ENCODE data around the gene AFAP1. TPM values are rescaled to one million over a fixed set of nuclear protein-coding genes. Genes with fewer than 3 reads are reported as not detected.

The AFAP1 gene
- total RNA-seq, 1 donor from 2014 or later: 55.4 TPM

DNA sequence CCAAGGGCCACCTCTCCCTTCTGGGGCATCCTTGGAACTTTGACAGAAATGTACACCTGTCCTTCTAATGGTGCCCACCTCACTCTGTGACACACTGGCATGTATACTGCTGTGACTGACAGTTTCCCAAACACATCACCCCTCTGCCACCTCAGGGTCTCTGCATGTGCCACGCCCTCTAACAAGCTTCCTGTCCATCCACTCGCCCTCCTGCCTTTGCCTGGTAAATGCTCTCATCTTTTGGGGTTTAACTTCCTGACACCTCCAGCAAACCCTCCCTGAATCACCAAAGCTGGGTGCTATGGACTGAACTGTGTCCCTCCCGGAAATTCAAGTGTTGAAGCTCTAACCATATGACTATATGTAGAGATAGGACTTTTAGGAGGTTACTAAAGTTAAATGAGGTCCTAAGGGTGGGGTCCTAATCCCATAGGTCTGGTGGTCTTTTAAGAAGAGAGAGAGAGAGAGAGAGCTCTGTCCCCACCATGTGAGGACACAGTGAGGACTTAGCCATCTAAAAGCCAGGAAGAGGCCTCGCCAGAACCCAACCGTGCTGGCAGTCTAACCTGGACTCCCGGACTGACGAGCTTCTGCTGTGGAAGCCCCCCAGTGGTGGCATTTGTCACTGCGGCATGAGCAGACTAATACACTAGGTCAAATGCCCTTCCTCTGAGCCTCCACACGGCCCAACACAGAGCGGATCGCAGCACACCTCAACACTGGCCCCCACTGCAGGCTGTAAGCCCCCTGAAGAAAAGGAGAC, 95.6 kb downstream of the AFAP1 start:
- DNase-seq (ENCODE audit: low read depth, low spot score): peak; percentile 78

DNA sequence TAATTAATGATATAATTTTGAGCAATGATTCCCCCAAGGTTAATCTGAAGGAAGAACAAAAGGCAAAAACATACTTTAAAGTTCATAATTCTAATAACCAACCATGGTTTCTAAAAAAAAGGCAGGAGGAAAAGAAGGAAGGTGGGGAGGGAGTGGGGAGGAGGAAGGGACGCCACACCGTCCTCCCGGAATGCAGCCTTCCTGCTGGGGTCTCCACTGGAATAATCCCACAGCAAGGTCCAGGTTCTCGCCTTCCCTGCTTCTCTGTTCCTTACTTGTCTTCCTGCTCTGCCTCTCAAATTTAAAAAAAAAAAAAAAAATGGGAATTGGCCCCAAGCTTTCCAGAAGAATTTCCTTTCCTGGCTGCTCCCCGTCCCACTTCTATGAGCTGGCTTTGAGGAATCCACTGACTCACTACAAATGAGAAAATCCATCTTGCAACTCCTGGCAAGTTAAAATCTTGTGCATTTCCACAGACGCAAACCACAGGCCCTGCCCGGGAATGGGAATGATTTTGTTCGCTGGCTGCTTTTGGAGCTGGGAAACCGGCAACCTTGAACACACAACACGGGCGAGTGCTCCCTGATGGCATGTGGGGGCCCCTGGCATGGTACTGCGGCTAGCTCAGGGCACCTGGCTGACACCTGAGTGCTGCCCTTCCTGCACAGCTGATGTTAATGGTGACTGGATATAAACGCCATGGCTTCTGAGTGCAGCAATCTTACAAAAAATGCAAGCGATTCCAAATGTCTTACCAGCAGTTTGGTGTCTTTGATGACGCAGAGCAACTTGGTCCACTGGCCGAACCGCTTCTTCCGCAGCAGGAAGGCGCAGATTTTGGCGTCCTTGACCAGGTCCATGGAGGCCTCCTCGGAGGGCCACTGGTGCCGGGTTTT, 97.0 kb downstream of the AFAP1 start:
- peak; percentile 93 for DNase-seq (ENCODE audit: low read depth, low spot score)

DNA sequence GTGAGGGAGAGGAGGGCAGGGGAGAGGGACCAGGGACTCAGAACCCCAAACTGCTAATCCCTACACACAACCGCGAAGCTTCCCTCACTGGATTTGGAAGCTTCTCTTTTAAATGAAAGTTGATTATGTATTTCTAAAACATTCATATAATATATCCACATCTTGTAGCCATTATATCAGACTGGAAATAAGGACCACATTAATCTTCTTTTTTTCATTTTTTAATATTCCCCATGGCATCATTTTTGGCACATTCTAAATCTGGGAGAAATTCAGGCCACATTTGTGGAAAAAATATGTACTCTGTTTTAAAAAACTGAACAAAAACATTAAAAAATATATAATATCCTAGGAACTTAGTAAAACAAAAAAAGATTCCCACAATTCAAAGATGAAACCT, 97.8 kb downstream of the AFAP1 start:
- DNase-seq (ENCODE audit: low read depth, low spot score): no peak

DNA sequence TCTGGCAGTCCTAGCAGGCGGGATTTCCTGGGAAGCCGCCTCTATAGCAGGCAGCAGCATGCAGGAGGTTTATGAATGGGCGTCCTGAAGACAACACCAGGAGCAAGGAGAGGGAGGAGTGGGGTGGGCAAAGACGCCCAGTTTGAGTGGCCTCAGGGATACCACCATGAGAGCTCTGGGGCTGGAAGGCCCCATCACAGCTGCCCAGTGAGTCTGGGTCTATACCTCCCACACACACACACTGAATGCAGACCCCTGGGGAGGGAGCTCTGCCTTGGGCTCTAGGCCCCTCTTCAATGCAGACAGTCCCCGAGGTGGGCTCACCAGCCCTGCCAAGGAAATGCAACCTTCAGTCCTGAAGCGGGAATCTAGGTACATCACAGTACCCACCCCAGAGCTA, 98.6 kb downstream of the AFAP1 start:
- DNase-seq (ENCODE audit: low read depth, low spot score): no peak

DNA sequence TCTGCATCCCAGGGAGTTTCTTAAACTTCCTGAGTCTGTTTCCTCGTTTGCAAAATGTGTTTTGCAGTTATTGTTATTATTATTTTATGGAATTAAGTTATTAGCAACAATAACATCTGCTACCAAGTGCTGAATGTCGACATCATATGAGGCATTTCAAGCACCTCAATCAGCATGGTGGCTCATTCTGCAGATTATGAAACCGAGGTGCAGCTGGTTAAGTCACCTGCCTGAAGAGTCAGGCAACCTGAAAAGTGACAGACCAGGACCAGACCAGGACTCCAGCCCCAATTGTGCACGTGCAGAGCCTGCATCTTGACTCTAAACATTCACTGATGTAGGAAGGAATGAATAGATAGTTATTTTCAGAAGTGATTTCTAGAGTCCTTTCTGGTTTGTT, 99.8 kb downstream of the AFAP1 start:
- DNase-seq (ENCODE audit: low read depth, low spot score): no peak

DNA sequence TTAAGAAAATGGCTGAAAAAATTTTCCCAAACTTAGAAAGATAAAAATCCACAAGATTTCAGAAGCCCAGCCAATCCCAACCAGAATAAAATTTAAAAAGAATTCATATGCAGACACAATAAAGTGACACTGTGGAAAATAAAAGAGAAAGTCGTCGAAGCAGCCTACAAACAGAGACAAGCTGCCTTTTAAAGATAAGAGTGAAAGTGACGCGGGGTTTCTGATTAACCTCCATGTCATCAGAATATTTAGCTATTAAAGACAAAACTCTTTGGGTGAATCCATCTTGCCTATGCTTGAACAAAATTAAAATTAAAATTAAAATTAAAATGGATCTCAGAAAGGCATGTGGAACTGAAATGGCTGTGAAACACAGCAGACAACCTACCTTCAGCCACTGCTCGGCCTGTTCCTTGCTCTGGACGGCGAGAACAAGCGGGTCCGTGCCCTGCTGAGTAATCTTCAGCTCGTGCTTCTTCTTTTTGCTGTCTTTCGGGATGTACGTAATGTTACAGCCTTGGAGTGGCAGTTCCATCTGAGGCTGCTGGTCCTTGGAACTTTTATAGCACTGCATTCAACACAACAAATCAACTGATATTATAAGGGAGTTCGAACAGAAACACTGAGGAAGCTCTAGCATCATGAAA, 101.4 kb downstream of the AFAP1 start:
- no peak for DNase-seq (ENCODE audit: low read depth, low spot score)

DNA sequence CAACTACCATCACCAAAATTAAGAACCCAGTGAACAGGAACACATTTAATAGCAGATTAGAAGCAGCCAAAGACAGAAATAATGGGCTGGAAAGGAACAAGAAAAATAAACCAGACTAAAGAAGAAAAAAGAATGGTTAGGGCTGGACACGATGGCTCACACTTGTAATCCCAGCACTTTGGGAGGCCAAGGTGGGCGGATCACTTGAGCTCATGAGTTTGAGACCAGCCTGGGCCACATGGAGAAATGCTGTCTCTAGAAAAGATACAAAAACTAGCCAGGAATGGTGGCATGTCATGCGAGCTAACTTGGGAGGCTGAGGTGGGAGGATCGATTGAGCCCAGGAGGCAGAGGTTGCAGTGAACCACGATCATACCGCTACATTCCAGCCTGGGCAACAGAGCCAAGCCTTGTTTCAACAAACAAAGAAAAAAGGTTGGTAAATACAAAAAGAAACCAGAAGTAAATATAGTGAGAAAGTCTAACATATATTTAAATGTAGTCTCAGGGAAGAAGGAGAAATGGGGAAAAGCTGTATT, 102.0 kb downstream of the AFAP1 start:
- DNase-seq (ENCODE audit: low read depth, low spot score): no peak

DNA sequence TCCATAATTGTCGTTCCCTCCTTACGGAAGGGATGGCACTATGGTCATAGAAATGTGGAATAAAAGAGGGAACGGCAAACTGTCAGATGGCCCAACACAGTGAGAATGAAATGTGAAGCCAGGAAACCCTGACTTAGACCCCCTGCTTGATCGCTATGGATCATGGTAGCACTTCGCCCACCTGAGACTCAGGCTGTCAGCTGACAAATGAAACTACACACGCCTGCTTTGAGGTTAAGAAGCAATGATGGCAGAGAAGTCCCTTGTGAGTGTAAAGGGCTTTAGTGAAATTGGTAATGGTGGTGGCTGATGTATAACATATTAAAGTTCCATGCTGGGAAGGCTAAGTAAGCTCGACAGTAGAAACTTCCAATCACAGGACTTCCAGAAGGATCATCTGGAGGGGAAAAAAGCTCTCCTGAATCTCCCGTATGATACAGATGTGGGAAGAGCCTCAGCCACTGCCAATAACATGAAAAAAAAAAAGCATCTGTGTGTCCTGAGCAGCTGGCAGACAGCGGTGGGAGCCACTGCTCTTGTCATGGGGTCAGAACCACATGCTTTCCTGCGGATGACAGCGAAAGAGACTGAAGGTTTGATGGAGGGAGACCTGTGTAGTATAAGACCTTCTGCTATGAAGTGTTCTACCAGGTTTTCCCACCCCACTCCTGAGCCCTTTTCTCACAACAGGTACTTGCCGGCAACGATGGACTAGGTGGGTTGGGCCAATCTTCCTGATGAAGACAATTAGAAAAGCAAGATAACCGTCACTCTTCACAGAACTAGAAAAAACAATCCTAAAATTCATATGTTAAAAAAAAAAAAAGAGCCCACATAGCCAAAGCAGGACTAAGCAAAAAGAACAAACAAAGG, 107.6 kb downstream of the AFAP1 start:
- no peak for DNase-seq (ENCODE audit: low read depth, low spot score)

DNA sequence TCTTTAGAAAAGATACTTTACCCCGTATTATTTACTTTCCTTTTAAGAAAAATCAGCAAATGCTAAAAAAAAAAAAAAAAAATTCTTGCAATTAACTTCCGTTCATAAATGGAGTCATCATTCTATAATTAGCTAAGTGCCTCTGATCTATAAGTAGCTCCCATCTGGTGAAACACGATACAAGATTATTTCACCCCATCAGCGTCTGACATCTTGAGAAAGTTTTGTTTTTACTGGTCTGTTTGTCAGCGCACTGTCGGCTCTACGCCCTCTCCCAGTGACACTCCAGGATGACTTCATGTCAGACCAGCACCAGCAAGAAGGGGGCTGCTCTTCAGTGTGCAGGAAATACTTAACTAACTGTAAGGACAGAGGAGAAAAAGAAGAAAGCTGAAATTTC, 108.3 kb downstream of the AFAP1 start:
- DNase-seq (ENCODE audit: low read depth, low spot score): no peak

DNA sequence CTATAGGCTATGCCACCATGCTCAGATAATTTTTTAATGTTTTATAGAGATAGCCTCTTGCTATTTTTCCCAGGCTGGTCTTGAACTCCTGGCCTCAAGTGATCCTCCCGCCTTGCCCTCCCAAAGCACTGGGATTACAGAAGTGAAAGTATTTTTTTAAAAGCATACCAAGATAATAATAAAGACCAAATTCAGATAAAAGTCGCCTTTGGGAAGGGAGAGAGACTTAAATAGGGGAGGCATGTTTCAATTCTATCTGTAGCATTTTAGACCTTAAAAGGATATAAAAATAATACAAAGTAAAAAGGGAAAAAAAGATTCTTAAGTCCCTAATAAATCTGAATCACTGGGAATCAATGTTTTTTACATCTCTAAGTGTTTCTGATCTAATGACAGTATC, 108.9 kb downstream of the AFAP1 start:
- DNase-seq (ENCODE audit: low read depth, low spot score): no peak

DNA sequence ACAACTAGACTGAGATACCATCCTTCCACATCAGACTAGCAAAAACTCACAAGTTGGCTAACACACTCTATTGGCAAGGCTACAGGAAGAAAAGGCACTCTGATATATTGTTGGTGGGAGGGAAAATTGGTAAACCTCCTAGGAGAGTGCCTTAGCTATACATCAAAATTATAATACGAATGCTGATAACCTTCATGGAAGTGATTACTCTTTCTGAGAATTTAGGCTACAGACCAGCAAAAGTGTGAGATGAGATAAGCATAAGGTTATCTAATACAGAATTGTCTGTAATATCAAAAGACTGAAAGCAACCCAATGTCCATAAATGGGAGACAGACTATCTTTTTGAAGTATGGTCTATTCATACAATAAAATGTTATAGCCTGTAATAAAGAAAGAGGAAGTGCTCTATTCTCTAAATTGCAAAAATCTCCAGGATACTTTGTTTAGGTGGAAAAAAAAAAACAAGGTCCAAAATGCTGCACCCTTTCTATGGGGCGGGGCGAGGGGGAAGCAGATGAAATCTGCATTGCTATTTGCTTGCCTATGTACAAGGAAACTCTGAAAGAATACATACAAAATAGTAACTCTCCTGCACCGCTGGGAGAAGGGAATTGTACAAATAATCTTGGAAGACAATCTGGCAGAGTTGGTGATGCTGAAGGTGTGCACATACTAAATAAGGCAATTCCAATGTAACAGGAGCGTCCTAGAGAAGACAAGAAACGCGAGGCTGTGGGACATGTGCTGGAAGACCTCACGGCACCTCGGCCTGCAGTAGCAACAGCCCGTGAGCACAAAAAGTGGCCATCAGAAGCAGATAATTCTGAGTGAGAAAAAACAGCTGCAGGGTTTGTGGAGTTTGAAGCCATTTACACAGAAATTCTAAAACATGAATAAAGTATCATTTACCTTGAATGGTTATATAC, 109.7 kb downstream of the AFAP1 start:
- no peak for DNase-seq (ENCODE audit: low read depth, low spot score)

DNA sequence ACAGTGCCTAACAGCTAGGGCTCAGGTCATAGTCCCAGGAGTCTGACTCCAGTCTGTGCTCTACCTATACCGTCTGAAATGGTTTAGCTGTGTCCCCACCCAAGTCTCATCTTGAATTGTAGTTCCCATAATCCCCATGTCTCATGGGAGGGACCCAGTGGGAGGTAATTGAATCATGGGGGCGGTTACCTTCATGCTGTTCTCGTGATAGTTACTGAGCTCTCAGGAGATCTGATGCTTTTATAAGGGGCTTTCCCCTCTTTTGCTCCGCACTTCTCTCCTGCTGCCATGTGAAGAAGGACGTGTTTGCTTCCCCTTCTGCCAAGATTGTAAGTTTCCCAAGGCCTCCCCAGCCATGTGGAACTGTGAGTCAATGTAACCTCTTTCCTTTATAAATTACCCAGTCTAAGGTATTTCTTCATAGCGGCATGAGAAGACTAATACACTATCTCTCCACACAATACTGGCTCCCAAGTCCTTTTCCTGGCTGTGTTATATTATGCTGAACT, 110.8 kb downstream of the AFAP1 start:
- DNase-seq (ENCODE audit: low read depth, low spot score): no peak

DNA sequence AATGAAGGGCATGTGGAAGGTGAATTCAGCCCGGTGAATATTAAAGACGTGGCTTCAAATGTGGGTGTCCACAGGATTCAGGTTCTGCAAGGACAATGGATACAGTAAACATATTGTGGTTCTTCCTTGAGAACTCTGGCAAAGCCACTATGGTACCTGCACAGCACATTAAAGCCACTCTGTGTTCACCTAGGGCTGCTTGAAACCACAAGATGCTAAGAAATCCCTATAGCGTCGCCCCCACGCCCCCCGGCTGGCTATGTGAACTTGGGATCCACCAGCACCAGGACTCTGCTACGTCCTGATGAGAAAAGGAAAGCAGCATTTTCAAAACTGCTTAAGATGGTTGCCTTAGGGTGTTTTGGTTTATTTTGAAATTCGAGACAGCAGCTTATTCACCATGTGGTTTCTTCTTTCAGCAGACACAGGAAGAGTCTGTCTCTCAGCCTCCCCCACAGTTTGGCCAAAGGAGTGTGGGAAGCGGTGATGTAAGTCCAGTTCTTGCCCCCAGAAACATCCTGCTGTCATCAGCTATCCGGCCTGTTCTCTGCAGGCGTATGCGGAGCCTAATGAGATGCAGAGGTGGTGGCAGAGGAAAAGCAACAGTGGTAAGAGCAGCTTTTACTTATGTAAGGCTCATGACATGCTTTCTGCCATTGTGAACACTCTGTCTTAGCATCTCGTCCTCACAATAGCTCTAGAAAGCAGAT, 111.5 kb downstream of the AFAP1 start:
- DNase-seq (ENCODE audit: low read depth, low spot score): peak; percentile 98

DNA sequence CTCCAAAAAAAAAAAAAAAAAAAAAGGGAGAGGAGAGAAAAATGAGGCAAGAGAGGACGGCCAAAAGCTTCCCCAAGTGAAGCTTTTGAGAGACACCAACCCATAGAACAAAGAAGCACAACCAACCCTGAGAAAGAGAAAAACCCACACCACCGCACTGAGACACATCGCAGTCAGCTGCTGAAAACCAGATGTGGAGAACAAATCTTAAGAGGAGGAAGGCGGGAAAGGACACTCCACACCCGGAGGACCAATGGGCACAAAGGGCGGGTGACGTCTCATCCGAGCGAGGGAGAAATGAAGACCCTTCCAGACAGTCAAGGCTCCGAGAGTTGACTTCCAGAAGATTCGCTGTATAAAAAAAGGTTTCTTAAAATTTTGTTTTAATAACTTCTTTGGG, 112.1 kb downstream of the AFAP1 start:
- no peak for DNase-seq (ENCODE audit: low read depth, low spot score)

DNA sequence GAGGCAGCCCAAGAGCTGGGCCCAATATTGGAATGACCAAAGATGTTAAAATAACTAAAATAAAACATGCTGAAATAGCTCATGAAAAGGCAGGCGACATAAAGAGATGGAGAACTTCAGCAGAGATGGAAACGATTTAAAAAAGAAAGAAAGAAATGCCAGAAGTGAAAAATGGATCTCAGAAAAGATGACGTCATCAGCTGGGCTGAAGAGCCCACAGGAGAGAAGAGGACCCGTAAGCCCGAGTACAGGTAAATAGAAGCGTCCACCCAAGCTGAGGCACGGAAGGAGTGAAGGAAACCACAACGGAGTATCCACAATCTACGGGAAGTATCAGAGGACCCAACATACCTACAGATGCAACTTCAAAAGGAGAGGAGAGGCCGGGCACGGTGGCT, 112.8 kb downstream of the AFAP1 start:
- no peak for DNase-seq (ENCODE audit: low read depth, low spot score)

DNA sequence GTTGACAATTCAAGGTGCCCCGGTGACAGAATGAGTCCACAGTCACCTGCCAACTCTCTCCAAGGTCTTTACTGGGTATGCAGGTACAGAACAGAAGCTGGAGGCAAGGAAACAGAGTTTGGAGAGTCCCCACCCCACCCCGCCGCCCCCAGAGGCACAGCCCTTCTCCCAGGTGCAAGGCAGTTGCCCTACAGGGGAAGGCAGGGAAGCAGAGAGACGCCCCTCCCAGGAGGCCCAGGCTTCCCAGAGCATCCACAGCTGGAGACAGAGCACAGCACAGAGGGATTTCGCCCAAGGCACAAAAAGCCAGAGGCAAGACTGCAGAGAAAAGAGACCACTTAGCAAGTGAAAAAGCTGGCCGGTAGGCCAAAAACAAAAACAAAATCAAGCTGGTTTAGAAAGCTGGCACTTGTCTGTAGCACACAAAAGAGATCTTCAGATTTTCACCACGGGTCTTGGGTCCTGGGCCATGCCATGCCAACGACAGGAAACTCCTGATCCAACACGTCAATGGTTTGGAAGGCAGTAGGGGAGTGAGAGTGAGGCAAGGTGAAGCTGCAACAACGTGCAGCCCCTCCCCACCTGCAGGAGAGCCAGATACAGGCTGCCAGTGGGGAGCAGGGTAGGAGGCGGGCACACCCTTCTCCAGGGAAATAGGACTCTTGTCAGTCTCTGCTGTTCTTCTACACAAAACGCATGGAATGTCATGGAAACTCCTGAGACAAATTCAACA, 113.3 kb downstream of the AFAP1 start:
- DNase-seq (ENCODE audit: low read depth, low spot score): no peak

DNA sequence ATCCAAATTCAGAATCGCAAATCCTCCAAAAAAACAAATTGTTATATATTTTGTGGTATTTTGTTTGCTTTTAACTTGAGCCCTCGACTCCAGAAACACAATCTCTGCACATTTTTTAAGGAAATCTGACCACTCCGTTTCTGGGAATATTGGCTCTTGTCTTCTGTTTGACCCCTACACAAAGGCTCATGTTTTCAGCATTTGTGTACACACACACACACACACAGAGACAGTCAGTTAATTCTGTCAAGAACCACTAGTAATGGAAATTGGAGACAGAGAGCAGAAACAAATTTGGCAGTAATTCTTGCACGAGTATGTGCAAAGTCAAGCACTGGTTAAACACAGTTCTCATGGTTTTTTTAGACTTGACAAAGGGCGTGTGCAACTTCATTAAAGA, 115.4 kb downstream of the AFAP1 start:
- DNase-seq (ENCODE audit: low read depth, low spot score): no peak

DNA sequence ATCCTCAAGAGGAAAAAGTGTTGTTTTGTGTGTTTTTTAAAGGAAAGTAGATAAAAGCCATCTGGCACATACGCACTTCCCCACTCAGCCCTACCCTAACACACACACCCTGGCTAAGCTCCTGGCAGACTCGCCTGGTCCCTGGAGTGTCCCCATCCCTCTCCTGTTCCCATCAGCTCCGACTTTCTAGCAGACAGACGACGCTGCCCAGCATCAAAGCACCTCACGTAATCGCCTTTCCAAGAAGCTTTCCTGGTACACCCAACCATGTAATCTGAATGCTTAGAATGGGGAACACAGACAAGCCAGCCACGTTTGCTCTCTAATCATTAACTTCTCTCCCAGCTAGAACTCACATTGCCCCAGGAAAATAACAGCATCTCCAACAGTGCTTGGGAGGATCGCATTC, 116.2 kb downstream of the AFAP1 start:
- no peak for DNase-seq (ENCODE audit: low read depth, low spot score)

All from pulmonary artery endothelial cell (primary cell).